Gastroesophageal sphincter (tissue), 4 donors: ENCODE results near the gene KLHL29. TPM values are rescaled to one million over a fixed set of nuclear protein-coding genes. Genes with fewer than 3 reads are reported as not detected.

Experiments used
- ATAC-seq: fragments of 150-250 bp; one replicate; pipeline ENCODE4 v1.9.1; 2016; ENCODE audit warnings: mild to moderate bottlenecking, moderate library complexity
- H3K27ac ChIP-seq, 4 donors: fragments of 200-600 bp; sonication (generic) in 3 of 4; 1 replicate in 3 of 4; 2 replicates in 1 of 4; pipeline ENCODE4 v1.5.1; 2016 to 2019
- H3K27me3 ChIP-seq: fragments of 200-600 bp; sonication (generic); one replicate; pipeline ENCODE4 v1.5.1; 2019
- H3K36me3 ChIP-seq, 2 donors: fragments of 200-600 bp; sonication (generic); one replicate each; pipeline ENCODE4 v1.5.1; 2019; ENCODE audit warnings: control low read depth in 1 of 2
- H3K4me1 ChIP-seq, 3 donors: fragments of 200-600 bp; sonication (generic); 1 replicate in 2 of 3; 2 replicates in 1 of 3; pipeline ENCODE4 v1.5.1; 2016 to 2019; ENCODE audit warnings: control low read depth in 2 of 3
- H3K4me3 ChIP-seq, 2 donors: fragments of 200-600 bp; sonication (generic); one replicate each; pipeline ENCODE4 v1.5.1; 2019; ENCODE audit warnings: mild to moderate bottlenecking in 1 of 2, moderate library complexity in 1 of 2
- H3K9me3 ChIP-seq, 3 donors: fragments of 200-600 bp; sonication (generic); one replicate each; pipeline ENCODE4 v1.5.1; 2017 to 2019; ENCODE audit warnings: control low read depth in 2 of 3
- EP300 ChIP-seq: sonication (generic); formaldehyde crosslinking; IDR thresholded peaks from one replicate; pipeline ENCODE4 v1.6.1; 2017; ENCODE audit warnings: antibody characterized with exemption, mild to moderate bottlenecking
- POLR2A ChIP-seq, 2 donors: fragments of 450-650 bp; IDR thresholded peaks; one replicate each; pipeline ENCODE4 v1.6.1; 2017; ENCODE audit warnings: antibody characterized with exemption in 2 of 2, mild to moderate bottlenecking in 2 of 2, moderate library complexity in 1 of 2
- POLR2AphosphoS5 ChIP-seq: sonication (generic); formaldehyde crosslinking; IDR thresholded peaks from one replicate; pipeline ENCODE4 v1.6.1; 2017; ENCODE audit warnings: antibody characterized with exemption
- WGBS, 2 donors: methylation state at CpG; one replicate each; pipeline ENCODE4 v1.1.5; 2018; ENCODE audit warnings: low coverage in 1 of 2; 5-methylcytosine and 5-hydroxymethylcytosine counted together
- total RNA-seq, 4 donors: library from RNA; depleted of rRNA; stranded (reverse); fragments of >200 nt; gene quantifications; one replicate each; pipeline ENCODE4 v1.1.0, GENCODE V29; 2016
- TF ChIP-seq, protein P1 (sequence below), 4 experiments: fragments of 200-600 bp in 2 of 4; fragments of 450-650 bp in 2 of 4; sonication (generic) in 1 of 4; IDR thresholded peaks; one replicate each; pipeline ENCODE4 v1.5.1; 2017 to 2019; ENCODE audit warnings: antibody characterized with exemption in 4 of 4, mild to moderate bottlenecking in 2 of 4, moderate library complexity in 2 of 4

Gene KLHL29
- total RNA-seq, 4 donors from 2014 or later: 15.2 to 31.5 (median 24.2) TPM

DNA sequence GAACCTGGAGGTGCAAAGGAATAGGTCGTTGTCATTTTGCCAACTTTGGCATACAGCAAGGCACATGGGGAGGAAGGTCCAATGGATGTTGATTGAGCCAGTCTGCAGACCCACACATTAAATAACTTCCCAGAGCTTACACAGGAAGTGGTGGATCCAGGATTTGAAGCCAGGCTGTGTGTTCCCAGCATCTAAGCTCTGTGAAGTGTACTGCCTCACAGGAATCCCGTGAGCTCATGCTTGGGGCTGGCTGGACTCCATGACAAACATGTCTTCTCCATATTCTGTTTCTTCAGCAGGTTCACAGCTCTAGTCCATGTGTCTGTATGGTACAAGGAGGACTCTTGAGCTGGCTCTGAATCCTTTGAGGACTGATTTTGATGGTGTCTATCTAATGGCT, 63.9 kb downstream of the KLHL29 start:
- no peak for ATAC-seq
- no peaks in the 10 kb centered on the region for H3K9me3 ChIP-seq
- no peak overlapping the region for H3K27ac ChIP-seq
- no peaks in the 10 kb centered on the region for H3K36me3 ChIP-seq
- no peaks in the 10 kb centered on the region for H3K27me3 ChIP-seq
- H3K4me3 ChIP-seq: no peak overlapping the region
- WGBS, 2 donors: 94 to 100% methylated on average over 1 to 2 of the region's 2 CpGs
- peaks cover 0 to 47% (median 8%) of the 10 kb centered on the region in 3 donors for H3K4me1 ChIP-seq
- TF ChIP-seq POLR2AphosphoS5 (no peak), POLR2A (IDR thresholded peaks at IDR 0.05) (no peak), EP300 (no peak)
- TF ChIP-seq, protein P1, sequence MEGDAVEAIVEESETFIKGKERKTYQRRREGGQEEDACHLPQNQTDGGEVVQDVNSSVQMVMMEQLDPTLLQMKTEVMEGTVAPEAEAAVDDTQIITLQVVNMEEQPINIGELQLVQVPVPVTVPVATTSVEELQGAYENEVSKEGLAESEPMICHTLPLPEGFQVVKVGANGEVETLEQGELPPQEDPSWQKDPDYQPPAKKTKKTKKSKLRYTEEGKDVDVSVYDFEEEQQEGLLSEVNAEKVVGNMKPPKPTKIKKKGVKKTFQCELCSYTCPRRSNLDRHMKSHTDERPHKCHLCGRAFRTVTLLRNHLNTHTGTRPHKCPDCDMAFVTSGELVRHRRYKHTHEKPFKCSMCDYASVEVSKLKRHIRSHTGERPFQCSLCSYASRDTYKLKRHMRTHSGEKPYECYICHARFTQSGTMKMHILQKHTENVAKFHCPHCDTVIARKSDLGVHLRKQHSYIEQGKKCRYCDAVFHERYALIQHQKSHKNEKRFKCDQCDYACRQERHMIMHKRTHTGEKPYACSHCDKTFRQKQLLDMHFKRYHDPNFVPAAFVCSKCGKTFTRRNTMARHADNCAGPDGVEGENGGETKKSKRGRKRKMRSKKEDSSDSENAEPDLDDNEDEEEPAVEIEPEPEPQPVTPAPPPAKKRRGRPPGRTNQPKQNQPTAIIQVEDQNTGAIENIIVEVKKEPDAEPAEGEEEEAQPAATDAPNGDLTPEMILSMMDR (IDR thresholded peaks at IDR 0.05): no peak

DNA sequence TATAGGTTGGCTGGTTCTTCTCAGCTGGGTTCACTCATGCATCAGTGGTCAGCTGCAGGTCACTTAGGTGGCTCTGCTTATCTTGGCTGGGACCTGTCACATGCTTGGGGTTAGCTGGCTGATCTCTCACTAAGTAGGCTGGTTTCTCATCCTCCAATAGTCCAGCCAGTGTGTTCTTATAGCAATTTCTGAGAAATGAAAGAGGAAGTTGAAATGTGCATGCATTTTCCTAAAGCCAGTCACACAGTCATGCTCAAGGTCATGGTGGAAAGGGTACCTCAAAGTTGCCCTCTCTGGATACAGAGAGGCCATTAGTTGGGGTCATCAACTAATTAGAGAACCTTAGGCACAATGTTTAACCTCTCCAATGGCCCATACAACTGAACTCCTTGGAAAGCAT, 64.4 kb downstream of the KLHL29 start:
- H3K4me1 ChIP-seq: peaks cover 0 to 51% (median 11%) of the 10 kb centered on the region in 3 donors
- TF ChIP-seq POLR2A (IDR thresholded peaks at IDR 0.05): no peak
- TF ChIP-seq, protein P1 (IDR thresholded peaks at IDR 0.05): no peak
- no peak for TF ChIP-seq POLR2AphosphoS5
- no peak for TF ChIP-seq EP300
- no peak overlapping the region for H3K4me3 ChIP-seq
- no peak overlapping the region for H3K27ac ChIP-seq
- H3K36me3 ChIP-seq: no peaks in the 10 kb centered on the region
- H3K27me3 ChIP-seq: no peaks in the 10 kb centered on the region
- no peaks in the 10 kb centered on the region for H3K9me3 ChIP-seq
- no peak for ATAC-seq

DNA sequence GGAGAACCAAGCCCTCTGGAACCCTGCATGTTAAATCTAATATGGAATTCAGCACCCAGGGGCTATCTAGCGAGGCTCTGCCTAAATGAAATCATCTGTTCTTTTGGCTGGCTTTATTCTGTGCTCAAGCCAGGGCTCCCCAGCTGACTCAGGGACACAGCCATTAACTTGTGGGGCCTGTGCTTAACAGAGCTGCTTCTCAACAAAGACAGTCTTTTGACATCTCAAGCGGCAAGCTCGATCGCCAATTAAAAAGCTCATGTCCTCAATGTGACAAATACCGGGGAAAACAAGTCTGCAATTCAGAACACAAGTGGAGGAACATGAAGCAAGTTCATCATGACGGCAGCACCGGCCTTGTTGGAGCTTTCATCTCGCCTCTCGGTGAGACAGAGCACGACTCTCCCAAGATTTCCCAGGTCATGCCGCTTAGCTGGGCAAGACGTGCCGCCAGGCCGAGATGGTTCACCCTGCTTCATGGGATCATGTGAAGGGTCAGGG, 64.9 kb downstream of the KLHL29 start:
- 86 to 96% methylated on average over 1 to 9 of the region's 14 CpGs for WGBS, 2 donors
- no peak overlapping the region for H3K4me3 ChIP-seq
- no peaks in the 10 kb centered on the region for H3K9me3 ChIP-seq
- H3K27ac ChIP-seq: peak overlapping the region in 1 of 4 donors; percentile 10
- no peak for ATAC-seq
- H3K27me3 ChIP-seq: no peaks in the 10 kb centered on the region
- H3K36me3 ChIP-seq: no peaks in the 10 kb centered on the region
- peaks cover 0 to 54% (median 11%) of the 10 kb centered on the region in 3 donors for H3K4me1 ChIP-seq
- TF ChIP-seq POLR2AphosphoS5: no peak
- no peak for TF ChIP-seq POLR2A (IDR thresholded peaks at IDR 0.05)
- TF ChIP-seq EP300: no peak
- TF ChIP-seq, protein P1 (IDR thresholded peaks at IDR 0.05): no peak

DNA sequence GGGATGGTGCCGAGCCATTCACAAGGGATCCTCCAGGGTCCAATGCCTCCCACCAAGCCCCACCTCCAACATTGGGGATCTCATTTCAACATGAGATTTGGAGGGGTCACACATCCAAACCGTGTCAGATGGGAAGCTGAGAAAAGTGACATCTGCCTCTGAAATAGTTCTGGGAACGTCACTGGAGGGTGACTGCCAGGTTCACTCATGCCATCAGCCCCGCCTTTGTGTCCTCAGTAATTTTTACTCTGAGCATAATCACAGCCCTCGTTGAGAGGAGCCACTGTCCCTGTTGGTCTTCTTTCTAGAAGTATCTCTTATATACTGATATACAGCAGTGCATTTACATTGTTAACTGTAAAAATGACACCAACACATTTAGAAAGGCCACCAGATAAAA, 67.4 kb downstream of the KLHL29 start:
- 75 to 79% methylated on average over 4 of the region's 5 CpGs for WGBS, 2 donors
- H3K4me3 ChIP-seq: no peak overlapping the region
- peaks cover 0 to 64% (median 11%) of the 10 kb centered on the region in 3 donors for H3K4me1 ChIP-seq

More for the DNA sequence above, 67.4 kb downstream of the KLHL29 start:
- ATAC-seq: no peak
- Histone ChIP-seq H3K9me3 (no peaks in the 10 kb centered on the region), H3K27me3 (no peaks in the 10 kb centered on the region), H3K36me3 (peaks cover 0 to 4% of the 10 kb centered on the region in 2 donors), H3K27ac (peak overlapping the region in 3 of 4 donors; percentile 52 to 86 (median 83))
- TF ChIP-seq POLR2AphosphoS5 (no peak), POLR2A (IDR thresholded peaks at IDR 0.05) (no peak), EP300 (no peak)
- TF ChIP-seq, protein P1 (IDR thresholded peaks at IDR 0.05): no peak
